ENCODE measurements around the gene ATXN7L1.

GRCh38 chr7:105892387-105892786 is 16.0 kb upstream of the ATXN7L1 start:
- TF ChIP-seq CTCF (IDR thresholded peaks at IDR 0.05) (no peak), POLR2AphosphoS5 (IDR thresholded peaks at IDR 0.05) (no peak)

All from prostate gland (tissue), 2 donors.